ENCODE measurements around the gene IGF2BP3. TPM values are rescaled to one million over a fixed set of nuclear protein-coding genes. Genes with fewer than 3 reads are reported as not detected.
A peak's percentile ranks its signal among the peaks of the same experiment; 100 is the strongest.

IGF2BP3 gene
- total and polyA plus RNA-seq, 7 experiments from 2014 or later, result 0.13 to 1.8 (median 0.80) TPM; not detected in 1

GRCh38 chr7:23273141-23273599 is 197.1 kb downstream of the IGF2BP3 start:
- DNase-seq (peak; percentile 64 to 85 (median 80)), ATAC-seq (peak; percentile 99)
- H3K4me1 ChIP-seq (ENCODE audit: control insufficient read depth in 2 of 2, insufficient read depth in 2 of 2, low read length in 2 of 2), result peaks cover 0 to 4% of the 10 kb centered on the region in 2 donors
- H3K36me3 ChIP-seq (ENCODE audit: control insufficient read depth in 2 of 3, insufficient read depth in 3 of 3, low read length in 3 of 3), result no peaks in the 10 kb centered on the region
- no peaks in the 10 kb centered on the region for H3K9me3 Mint-ChIP-seq
- no peaks in the 10 kb centered on the region for H3K27me3 ChIP-seq (ENCODE audit: control insufficient read depth in 2 of 2, insufficient read depth in 2 of 2, low read length in 2 of 2)
- H3K4me3 ChIP-seq (ENCODE audit: low read length), result no peak overlapping the region
- POLR2A ChIA-PET, result interaction anchor here (0.7 to 1.6 kb wide), 2 partner anchors 26 to 435 kb away, joined by 4 to 10 read pairs; partner anchors contain the start of gene MALSU1
- peak overlapping the region in 4 of 9 donors; percentile 3 to 54 (median 23) for H3K27ac Mint-ChIP-seq
- no peaks in the 10 kb centered on the region for H3K9me3 ChIP-seq (ENCODE audit: control insufficient read depth in 2 of 3, low read length in 3 of 3)
- intact Hi-C loops (cut with micrococcal nuclease), result loop anchor here (1.0 to 5.0 kb wide), 12 partner anchors 26 to 1394 kb away; partner anchors contain the start of genes MALSU1 (in 2 of the 2), HYCC1 (in 1 of the 2) and TRA2A (in 1 of the 2)
- CTCF ChIA-PET, result interaction anchor here (0.6 to 6.6 kb wide), 19 partner anchors 9 to 1740 kb away, joined by 3 to 48 read pairs (median 5); no protein-coding TSS in a partner anchor
- H3K4me3 Mint-ChIP-seq, result peak overlapping the region; percentile 14 to 82 (median 70)
- peaks cover 2 to 16% (median 10%) of the 10 kb centered on the region in 7 donors for H3K4me1 Mint-ChIP-seq
- peaks cover 0 to 9% (median 4%) of the 10 kb centered on the region in 5 donors for H3K27me3 Mint-ChIP-seq
- H3K27ac ChIP-seq (ENCODE audit: low read depth, low read length), result no peak overlapping the region
- no peaks in the 10 kb centered on the region for H3K36me3 Mint-ChIP-seq

- H3K4me3 Mint-ChIP-seq, result peak overlapping the region in 1 of 10 donors; percentile 37
- POLR2A ChIA-PET, result interaction anchor here (0.7 kb wide), 2 partner anchors 75 to 436 kb away, joined by 3 to 4 read pairs; no protein-coding TSS in a partner anchor
- intact Hi-C loops (cut with micrococcal nuclease), result loop anchor here (2.0 to 5.0 kb wide), 5 partner anchors 57 to 1395 kb away; partner anchors contain the start of gene TRA2A (in 1 of the 2)
These were observed 198.0 kb downstream of the IGF2BP3 start for GRCh38 chr7:23272275-23272674.

GRCh38 chr7:23268746-23269145 is 201.5 kb downstream of the IGF2BP3 start:
- H3K9me3 Mint-ChIP-seq, result no peaks in the 10 kb centered on the region

More at GRCh38 chr7:23272275-23272674, 198.0 kb downstream of the IGF2BP3 start:
- CTCF ChIA-PET, result interaction anchor here (0.6 to 6.6 kb wide), 17 partner anchors 8 to 441 kb away, joined by 3 to 48 read pairs (median 5); no protein-coding TSS in a partner anchor
- Histone ChIP-seq H3K27ac (ENCODE audit: low read depth, low read length) (no peak overlapping the region), H3K4me1 (ENCODE audit: control insufficient read depth in 2 of 2, insufficient read depth in 2 of 2, low read length in 2 of 2) (peaks cover 0 to 4% of the 10 kb centered on the region in 2 donors), H3K4me3 (ENCODE audit: low read length) (no peak overlapping the region), H3K27me3 (ENCODE audit: control insufficient read depth in 2 of 2, insufficient read depth in 2 of 2, low read length in 2 of 2) (no peaks in the 10 kb centered on the region), H3K36me3 (ENCODE audit: control insufficient read depth in 2 of 3, insufficient read depth in 3 of 3, low read length in 3 of 3) (no peaks in the 10 kb centered on the region), H3K9me3 (ENCODE audit: control insufficient read depth in 2 of 3, low read length in 3 of 3) (no peaks in the 10 kb centered on the region)
- Mint-ChIP-seq H3K9me3 (no peaks in the 10 kb centered on the region), H3K27me3 (peaks cover 0 to 9% (median 4%) of the 10 kb centered on the region in 5 donors), H3K4me1 (peaks cover 2 to 16% (median 9%) of the 10 kb centered on the region in 7 donors), H3K36me3 (peaks cover 0 to 2% (median 0%) of the 10 kb centered on the region in 5 donors), H3K27ac (peak overlapping the region in 1 of 9 donors; percentile 33)
- ATAC-seq (no peak), DNase-seq (no peak)

GRCh38 chr7:23268167-23268566 is 202.1 kb downstream of the IGF2BP3 start:
- Mint-ChIP-seq H3K27me3 (peaks cover 0 to 9% (median 4%) of the 10 kb centered on the region in 5 donors), H3K36me3 (peaks cover 0 to 5% (median 0%) of the 10 kb centered on the region in 5 donors), H3K9me3 (no peaks in the 10 kb centered on the region), H3K4me3 (no peak overlapping the region), H3K4me1 (peaks cover under 1 to 6% (median 4%) of the 10 kb centered on the region in 7 donors), H3K27ac (no peak overlapping the region)
- no peaks in the 10 kb centered on the region for H3K36me3 ChIP-seq (ENCODE audit: control insufficient read depth in 2 of 3, insufficient read depth in 3 of 3, low read length in 3 of 3)
- peaks cover 0 to 4% of the 10 kb centered on the region in 2 donors for H3K4me1 ChIP-seq (ENCODE audit: control insufficient read depth in 2 of 2, insufficient read depth in 2 of 2, low read length in 2 of 2)
- intact Hi-C loops (cut with micrococcal nuclease), result no loop called here
- no peak overlapping the region for H3K27ac ChIP-seq (ENCODE audit: low read depth, low read length)
- no peak for DNase-seq
- no peaks in the 10 kb centered on the region for H3K27me3 ChIP-seq (ENCODE audit: control insufficient read depth in 2 of 2, insufficient read depth in 2 of 2, low read length in 2 of 2)
- ChIA-PET POLR2A (no interaction called here), CTCF (interaction anchor here (1.0 kb wide), 1 partner anchor 9 kb away, joined by 3 read pairs; no protein-coding TSS in a partner anchor)
- H3K4me3 ChIP-seq (ENCODE audit: low read length), result no peak overlapping the region
- no peak for ATAC-seq
- no peaks in the 10 kb centered on the region for H3K9me3 ChIP-seq (ENCODE audit: control insufficient read depth in 2 of 3, low read length in 3 of 3)

More at GRCh38 chr7:23268746-23269145, 201.5 kb downstream of the IGF2BP3 start:
- ChIA-PET CTCF (interaction anchor here (0.6 to 6.6 kb wide), 2 partner anchors 7 to 46 kb away, joined by 3 to 48 read pairs; no protein-coding TSS in a partner anchor), POLR2A (interaction anchor here (0.6 kb wide), 1 partner anchor 18 kb away, joined by 3 read pairs; no protein-coding TSS in a partner anchor)
- H3K27me3 ChIP-seq (ENCODE audit: control insufficient read depth in 2 of 2, insufficient read depth in 2 of 2, low read length in 2 of 2), result no peaks in the 10 kb centered on the region
- H3K4me1 ChIP-seq (ENCODE audit: control insufficient read depth in 2 of 2, insufficient read depth in 2 of 2, low read length in 2 of 2), result peaks cover 0 to 4% of the 10 kb centered on the region in 2 donors
- Mint-ChIP-seq H3K27me3 (peaks cover 0 to 9% (median 4%) of the 10 kb centered on the region in 5 donors), H3K4me1 (peaks cover 2 to 12% (median 9%) of the 10 kb centered on the region in 7 donors), H3K27ac (peak overlapping the region in 1 of 9 donors; percentile 41), H3K36me3 (peaks cover 0 to 5% (median 0%) of the 10 kb centered on the region in 5 donors), H3K4me3 (no peak overlapping the region)
- no peaks in the 10 kb centered on the region for H3K36me3 ChIP-seq (ENCODE audit: control insufficient read depth in 2 of 3, insufficient read depth in 3 of 3, low read length in 3 of 3)
- H3K9me3 ChIP-seq (ENCODE audit: control insufficient read depth in 2 of 3, low read length in 3 of 3), result no peaks in the 10 kb centered on the region
- no peak for ATAC-seq
- H3K27ac ChIP-seq (ENCODE audit: low read depth, low read length), result no peak overlapping the region
- H3K4me3 ChIP-seq (ENCODE audit: low read length), result no peak overlapping the region
- intact Hi-C loops (cut with micrococcal nuclease), result no loop called here
- no peak for DNase-seq

- DNase-seq (no peak), ATAC-seq (no peak)
- Histone ChIP-seq H3K27me3 (ENCODE audit: control insufficient read depth in 2 of 2, insufficient read depth in 2 of 2, low read length in 2 of 2) (no peaks in the 10 kb centered on the region), H3K4me3 (ENCODE audit: low read length) (no peak overlapping the region), H3K4me1 (ENCODE audit: control insufficient read depth in 2 of 2, insufficient read depth in 2 of 2, low read length in 2 of 2) (no peaks in the 10 kb centered on the region), H3K36me3 (ENCODE audit: control insufficient read depth in 2 of 3, insufficient read depth in 3 of 3, low read length in 3 of 3) (no peaks in the 10 kb centered on the region), H3K27ac (ENCODE audit: low read depth, low read length) (no peak overlapping the region), H3K9me3 (ENCODE audit: control insufficient read depth in 2 of 3, low read length in 3 of 3) (no peaks in the 10 kb centered on the region)
- H3K4me1 Mint-ChIP-seq, result no peaks in the 10 kb centered on the region
- H3K36me3 Mint-ChIP-seq, result peaks cover 0 to 5% (median 0%) of the 10 kb centered on the region in 5 donors
- no peaks in the 10 kb centered on the region for H3K9me3 Mint-ChIP-seq
- H3K27ac Mint-ChIP-seq, result no peak overlapping the region
- no peak overlapping the region for H3K4me3 Mint-ChIP-seq
- CTCF ChIA-PET, result interaction anchor here (1.0 kb wide), 1 partner anchor 10 kb away, joined by 3 read pairs; no protein-coding TSS in a partner anchor
- POLR2A ChIA-PET, result no interaction called here
- H3K27me3 Mint-ChIP-seq, result peaks cover 0 to 9% (median 4%) of the 10 kb centered on the region in 5 donors
- intact Hi-C loops (cut with micrococcal nuclease), result no loop called here
These were observed 202.9 kb downstream of the IGF2BP3 start for GRCh38 chr7:23267357-23267756.

GRCh38 chr7:23266918-23267317 is 203.4 kb downstream of the IGF2BP3 start:
- ChIA-PET POLR2A (no interaction called here), CTCF (no interaction called here)
- no peaks in the 10 kb centered on the region for H3K9me3 Mint-ChIP-seq
- peaks cover 0 to 5% (median 0%) of the 10 kb centered on the region in 5 donors for H3K36me3 Mint-ChIP-seq
- H3K4me1 ChIP-seq (ENCODE audit: control insufficient read depth in 2 of 2, insufficient read depth in 2 of 2, low read length in 2 of 2), result peaks cover 0 to 3% of the 10 kb centered on the region in 2 donors
- H3K27ac ChIP-seq (ENCODE audit: low read depth, low read length), result no peak overlapping the region
- intact Hi-C loops (cut with micrococcal nuclease), result no loop called here
- H3K27me3 ChIP-seq (ENCODE audit: control insufficient read depth in 2 of 2, insufficient read depth in 2 of 2, low read length in 2 of 2), result no peaks in the 10 kb centered on the region
- H3K4me3 Mint-ChIP-seq, result no peak overlapping the region
- DNase-seq, result no peak
- no peak for ATAC-seq
- H3K36me3 ChIP-seq (ENCODE audit: control insufficient read depth in 2 of 3, insufficient read depth in 3 of 3, low read length in 3 of 3), result no peaks in the 10 kb centered on the region
- H3K9me3 ChIP-seq (ENCODE audit: control insufficient read depth in 2 of 3, low read length in 3 of 3), result no peaks in the 10 kb centered on the region
- no peaks in the 10 kb centered on the region for H3K4me1 Mint-ChIP-seq
- no peak overlapping the region for H3K27ac Mint-ChIP-seq
- H3K4me3 ChIP-seq (ENCODE audit: low read length), result no peak overlapping the region
- H3K27me3 Mint-ChIP-seq, result peaks cover 0 to 6% (median 4%) of the 10 kb centered on the region in 5 donors
